HG03469 (cell line): ENCODE results near the gene SERBP1.
"Not testable (repeated sequence)": the region's sequence is repeated elsewhere in the genome, so short reads cannot be mapped to it uniquely, and the experiment has no call there.

ENCODE experiments used
- ATAC-seq: cut with Tn5 transposase; IDR thresholded peaks from one replicate; pipeline ENCODE4 v1.9.1; 2021; ENCODE audit warnings: mild to moderate bottlenecking, moderate library complexity, moderate number of reproducible peaks; ENCODE audit not compliant: unreplicated experiment

Gene SERBP1

GRCh38 chr1:67413101-67413500 lies 17.1 kb downstream of the SERBP1 start:
- ATAC-seq, result not testable (repeated sequence)

- ATAC-seq, result no peak
These were observed 22.1 kb downstream of the SERBP1 start for GRCh38 chr1:67408148-67408547.

- ATAC-seq, result no peak
These were observed 22.7 kb downstream of the SERBP1 start for GRCh38 chr1:67407498-67407897.

- ATAC-seq, result no peak
These were observed 24.5 kb downstream of the SERBP1 start for GRCh38 chr1:67405473-67406245.

GRCh38 chr1:67404212-67404620 lies 26.0 kb downstream of the SERBP1 start:
- no peak for ATAC-seq

- ATAC-seq, result no peak
These were observed 28.8 kb downstream of the SERBP1 start for GRCh38 chr1:67401443-67401842.

- not testable (repeated sequence) for ATAC-seq
These were observed 30.0 kb downstream of the SERBP1 start for GRCh38 chr1:67400029-67400786.

GRCh38 chr1:67399199-67399993 lies 30.8 kb downstream of the SERBP1 start:
- ATAC-seq, result no peak

- no peak for ATAC-seq
These were observed 35.7 kb downstream of the SERBP1 start for GRCh38 chr1:67394548-67394947.

GRCh38 chr1:67393737-67394136 lies 36.5 kb downstream of the SERBP1 start:
- ATAC-seq, result no peak

GRCh38 chr1:67393240-67393639 lies 37.0 kb downstream of the SERBP1 start:
- ATAC-seq, result no peak

GRCh38 chr1:67390041-67390887 lies 39.9 kb downstream of the SERBP1 start:
- no peak for ATAC-seq

GRCh38 chr1:67383999-67384638 lies 46.1 kb downstream of the SERBP1 start:
- ATAC-seq, result no peak

- no peak for ATAC-seq
These were observed 47.9 kb downstream of the SERBP1 start for GRCh38 chr1:67382292-67382691.

- no peak for ATAC-seq
These were observed 49.0 kb downstream of the SERBP1 start for GRCh38 chr1:67381154-67381553.

GRCh38 chr1:67377253-67377652 lies 52.9 kb downstream of the SERBP1 start:
- no peak for ATAC-seq

GRCh38 chr1:67376381-67376780 lies 53.8 kb downstream of the SERBP1 start:
- no peak for ATAC-seq

GRCh38 chr1:67372898-67373297 lies 57.3 kb downstream of the SERBP1 start:
- ATAC-seq, result no peak

- no peak for ATAC-seq
These were observed 58.1 kb downstream of the SERBP1 start for GRCh38 chr1:67372136-67372535.

- no peak for ATAC-seq
These were observed 58.5 kb downstream of the SERBP1 start for GRCh38 chr1:67371681-67372080.
